ENCODE measurements around the gene KCNC2.

The KCNC2 gene

DNA sequence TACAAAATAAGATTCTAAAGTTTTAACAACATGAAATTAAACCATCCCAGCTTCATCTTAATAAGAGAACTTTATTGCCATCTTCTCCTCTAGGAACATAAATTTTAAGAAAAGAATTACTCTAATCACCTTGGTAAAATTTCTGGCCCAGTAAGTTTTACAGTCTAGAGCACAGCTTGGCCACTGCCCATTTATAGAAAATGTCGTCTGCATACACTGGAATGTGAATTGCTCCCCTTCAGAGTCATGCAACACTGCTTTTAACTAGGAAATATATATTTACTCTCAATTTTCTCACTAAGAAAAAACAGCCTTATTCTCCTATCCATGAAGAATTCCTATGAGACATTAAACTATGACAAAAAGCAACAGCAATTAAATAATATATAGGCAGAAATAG is 48.2 kb downstream of the KCNC2 start:
- no peak for DNase-seq (ENCODE audit: low read depth)

DNA sequence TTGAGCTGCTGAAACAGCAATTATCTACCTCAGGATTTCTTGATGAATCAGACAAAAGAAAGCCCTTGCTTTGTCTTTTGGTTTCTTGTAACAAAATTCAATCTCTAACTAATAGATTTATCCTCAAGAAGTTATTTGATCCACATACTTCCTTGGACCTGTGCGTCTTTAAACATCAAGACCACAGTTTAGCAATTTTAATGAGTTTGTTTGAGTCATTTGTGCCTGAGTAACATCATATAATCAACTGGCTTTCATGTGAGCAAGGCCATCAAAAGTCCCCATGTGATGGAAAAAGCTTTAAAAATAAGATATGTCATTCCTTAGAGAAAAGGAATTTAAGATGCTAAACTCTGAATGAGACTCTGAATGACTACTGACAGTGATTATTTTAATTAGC is 52.3 kb downstream of the KCNC2 start:
- no peak for DNase-seq (ENCODE audit: low read depth)

DNA sequence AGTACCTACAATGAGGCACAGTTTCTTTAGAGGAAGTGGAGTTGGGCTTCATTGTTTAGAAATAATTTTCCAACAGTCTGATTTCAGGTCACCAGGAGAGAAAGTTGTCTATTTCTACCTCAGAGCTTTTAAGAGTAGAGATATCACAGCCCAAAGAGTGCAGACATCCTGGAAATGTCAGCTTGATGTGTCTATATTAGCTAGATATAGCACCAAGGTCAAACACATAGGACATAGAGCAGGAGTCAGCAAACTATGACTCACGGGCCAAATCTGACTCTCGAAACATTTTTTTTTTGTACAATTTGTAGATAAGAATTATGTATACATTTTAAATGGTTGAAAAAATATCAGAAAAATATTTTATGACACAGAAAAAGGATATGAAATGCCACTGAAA is 53.7 kb downstream of the KCNC2 start:
- no peak for DNase-seq (ENCODE audit: low read depth)

DNA sequence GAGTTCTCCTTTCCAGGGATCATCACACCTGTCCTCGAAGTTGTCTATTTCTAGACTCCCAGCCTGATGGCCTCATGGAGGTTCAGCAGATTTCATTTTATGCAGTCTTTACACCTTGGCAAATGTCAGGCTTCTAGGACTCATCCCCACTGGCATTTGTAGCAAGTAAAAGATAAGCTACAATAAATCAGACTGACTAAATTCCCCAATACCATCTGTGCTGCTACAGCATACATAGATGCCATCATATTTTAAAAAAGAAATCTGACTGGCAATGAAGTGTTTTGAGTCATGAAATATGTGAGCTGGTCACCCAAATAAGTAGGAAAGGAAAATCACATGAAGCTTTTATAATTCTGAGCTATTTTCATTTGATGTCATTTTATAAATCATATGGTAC is 55.3 kb downstream of the KCNC2 start:
- no peak for DNase-seq (ENCODE audit: low read depth)

DNA sequence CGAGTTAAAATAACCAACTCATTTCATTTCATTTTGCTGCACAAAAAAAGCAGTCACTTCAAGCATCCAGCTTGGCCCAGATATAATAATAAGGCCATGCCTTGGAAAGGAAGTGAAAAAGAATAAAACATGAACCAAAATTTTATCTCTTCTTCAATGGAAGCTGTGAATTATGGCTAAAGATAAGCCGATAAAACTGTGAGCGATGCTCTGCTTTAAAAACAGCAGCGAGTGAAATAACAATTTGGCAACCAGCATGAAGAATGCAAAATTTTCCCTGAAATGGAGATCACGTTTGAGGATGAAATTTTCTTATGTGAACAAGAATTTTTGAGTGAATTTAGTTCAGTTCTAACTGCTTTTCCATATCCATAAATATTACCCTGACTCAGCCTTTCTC is 70.4 kb downstream of the KCNC2 start:
- no peak for DNase-seq (ENCODE audit: low read depth)

DNA sequence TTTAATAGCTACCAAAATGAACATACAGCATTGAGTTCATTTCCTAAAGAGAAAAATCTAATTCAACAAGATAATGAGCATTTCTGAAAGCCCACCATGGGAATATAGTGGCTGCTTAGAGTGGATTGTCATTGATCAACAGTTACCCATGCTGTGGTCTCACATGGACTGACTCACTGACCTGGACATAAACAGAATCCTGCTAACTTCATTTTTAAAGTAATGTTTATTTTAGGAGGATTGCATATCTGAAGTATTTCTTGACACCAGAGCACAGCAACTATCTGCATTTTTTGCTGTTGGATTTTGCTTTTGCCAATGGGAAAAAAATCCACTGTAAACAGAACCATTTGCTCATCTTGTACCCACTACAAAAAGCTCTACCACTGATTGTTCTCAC is 71.7 kb downstream of the KCNC2 start:
- no peak for DNase-seq (ENCODE audit: low read depth)

DNA sequence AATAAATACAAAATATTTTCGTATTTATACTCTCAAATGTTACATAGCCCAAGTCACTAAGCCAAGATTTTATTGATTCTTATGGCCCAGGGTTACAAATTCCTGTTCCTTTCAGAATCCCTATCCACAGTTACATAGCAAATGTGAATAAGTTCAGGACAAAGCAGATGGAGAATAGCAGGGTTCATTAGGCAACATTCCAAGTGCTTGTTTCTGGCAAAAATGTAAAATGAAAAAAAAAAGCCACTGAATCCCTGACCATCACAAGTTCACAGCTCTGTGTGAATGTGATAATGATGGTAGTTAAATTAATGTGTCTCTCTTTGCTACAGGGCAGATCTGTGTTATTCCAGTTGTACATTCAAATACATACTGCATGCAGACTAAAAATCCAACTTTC is 74.6 kb downstream of the KCNC2 start:
- no peak for DNase-seq (ENCODE audit: low read depth)

DNA sequence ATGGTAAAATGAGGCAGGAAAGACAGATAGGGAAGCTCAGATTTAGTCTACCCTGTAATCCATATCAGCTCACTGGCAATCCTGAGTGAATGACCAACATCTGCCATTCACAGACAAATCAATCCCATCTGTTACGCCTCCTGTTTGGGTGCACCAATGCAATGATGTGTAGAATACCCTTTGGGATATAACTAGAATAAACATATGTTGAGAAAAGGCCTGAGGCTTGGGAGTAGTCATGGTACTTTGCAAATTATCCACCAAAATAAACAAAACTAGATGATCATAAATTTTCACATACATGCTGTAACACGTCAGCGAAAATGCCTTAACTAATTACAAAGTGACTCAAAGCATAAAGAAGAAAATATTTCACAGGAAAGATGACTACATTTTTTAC is 78.8 kb downstream of the KCNC2 start:
- no peak for DNase-seq (ENCODE audit: low read depth)

DNA sequence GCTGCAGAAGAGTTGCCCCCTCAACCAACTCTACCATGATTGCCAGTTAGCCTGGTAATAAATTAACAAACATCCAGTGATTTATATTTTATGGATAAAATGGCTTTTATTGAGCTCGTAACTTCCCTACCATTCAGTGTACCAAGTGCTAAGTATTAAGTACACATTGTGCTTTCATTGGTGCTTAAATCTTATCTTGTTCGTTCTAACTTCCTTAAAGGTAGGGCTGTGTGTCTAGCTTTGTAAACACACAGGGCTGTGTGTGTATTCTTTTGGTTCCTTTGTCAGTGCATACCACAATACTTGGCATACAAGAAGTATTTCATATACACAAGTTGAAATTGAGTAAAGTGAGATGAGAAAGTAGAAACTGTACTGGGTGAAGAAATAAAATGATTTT is 80.4 kb downstream of the KCNC2 start:
- no peak for DNase-seq (ENCODE audit: low read depth)

DNA sequence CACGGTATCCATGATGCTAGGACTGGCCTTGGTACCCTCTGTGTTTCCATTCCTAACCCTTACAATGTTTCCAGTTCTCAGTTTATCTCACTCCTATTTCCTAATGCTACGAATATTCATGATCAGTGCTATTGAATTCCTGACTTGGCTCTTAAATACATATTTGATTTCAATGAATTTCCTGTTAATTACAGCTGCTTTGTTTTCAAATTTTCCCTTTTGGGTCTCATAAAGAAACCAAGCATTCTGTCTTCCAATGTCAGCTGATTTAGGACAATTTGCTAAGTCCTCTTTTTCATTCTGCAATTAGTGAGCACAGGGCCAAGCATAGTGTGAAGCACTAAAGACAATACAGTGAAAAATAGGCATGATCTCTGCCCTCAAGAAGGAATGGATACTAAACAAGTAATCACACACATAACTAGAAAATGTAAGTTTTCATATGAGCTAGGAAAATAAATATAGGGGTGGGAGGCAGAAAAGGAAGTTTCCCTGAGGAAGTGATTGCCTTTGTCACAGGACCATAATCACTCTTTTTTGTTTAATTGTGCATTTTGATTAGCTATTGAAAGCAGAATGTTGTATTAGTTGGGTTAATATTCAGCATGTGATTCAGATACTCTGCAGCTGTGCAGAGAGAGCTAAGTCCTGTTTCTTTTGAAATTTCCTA is 88.5 kb downstream of the KCNC2 start:
- no peak for DNase-seq (ENCODE audit: low read depth)

DNA sequence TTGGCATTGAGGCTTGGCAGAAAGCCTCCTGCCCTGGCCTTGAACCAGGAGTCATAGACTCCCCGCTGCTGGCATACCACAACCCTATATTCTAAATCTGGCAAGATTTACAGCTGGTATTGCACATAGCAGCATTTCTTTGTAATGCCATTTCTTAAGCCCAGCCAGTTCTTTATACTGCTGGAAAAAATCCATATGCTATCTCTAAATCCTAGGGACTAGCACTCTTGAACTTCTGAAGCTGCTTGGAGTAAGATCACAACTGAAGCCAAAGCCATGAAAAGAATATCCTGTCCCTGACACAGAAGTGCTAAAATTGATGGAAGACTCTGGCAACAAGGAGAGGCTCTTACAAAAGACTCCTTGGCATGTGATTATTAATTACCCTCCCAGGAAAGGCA is 89.3 kb downstream of the KCNC2 start:
- DNase-seq (ENCODE audit: low read depth): no peak

DNA sequence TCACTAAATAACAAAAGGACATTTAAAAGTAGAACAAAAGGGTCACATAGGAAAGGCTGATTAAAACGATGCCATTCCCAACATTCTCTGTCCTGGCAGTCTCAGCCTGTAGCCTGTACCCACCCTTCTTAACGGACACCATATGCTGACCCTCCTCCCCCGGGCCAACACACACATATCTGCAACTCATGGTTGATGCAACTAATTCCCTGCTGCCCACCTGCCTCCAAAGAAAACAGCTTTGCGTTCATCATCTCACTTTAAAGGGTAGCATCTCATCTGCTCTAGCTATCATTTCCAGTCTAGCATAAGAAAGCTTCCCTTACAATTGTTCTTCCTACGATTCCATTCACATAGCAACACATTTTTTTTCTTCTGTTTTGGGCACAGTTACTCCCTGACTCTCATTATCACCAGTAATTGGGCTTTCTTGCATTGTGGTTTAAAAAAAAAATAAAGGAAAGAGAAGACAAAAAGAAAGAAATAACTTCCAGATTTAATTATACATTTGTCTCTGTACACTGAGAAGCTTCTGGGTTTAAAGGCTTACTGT is 92.9 kb downstream of the KCNC2 start:
- no peak for DNase-seq (ENCODE audit: low read depth)

DNA sequence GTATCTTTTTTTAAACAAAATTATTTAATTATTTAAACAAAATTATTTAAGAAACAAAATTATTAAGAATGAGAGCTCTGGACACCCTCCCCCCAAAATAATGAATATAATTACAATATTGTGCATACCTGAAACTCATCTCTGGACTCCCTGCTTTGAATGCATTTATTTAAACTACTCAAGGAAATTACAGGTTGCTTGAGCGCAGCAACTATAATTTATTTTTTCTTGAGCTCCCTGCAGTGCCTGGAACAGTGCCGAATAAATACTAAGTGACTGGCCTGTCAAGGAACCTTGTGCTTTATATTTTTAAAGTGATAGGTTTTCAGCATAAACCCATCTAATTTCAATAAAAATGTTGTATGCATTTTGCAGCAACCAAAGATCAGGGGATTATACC is 93.9 kb downstream of the KCNC2 start:
- no peak for DNase-seq (ENCODE audit: low read depth)

DNA sequence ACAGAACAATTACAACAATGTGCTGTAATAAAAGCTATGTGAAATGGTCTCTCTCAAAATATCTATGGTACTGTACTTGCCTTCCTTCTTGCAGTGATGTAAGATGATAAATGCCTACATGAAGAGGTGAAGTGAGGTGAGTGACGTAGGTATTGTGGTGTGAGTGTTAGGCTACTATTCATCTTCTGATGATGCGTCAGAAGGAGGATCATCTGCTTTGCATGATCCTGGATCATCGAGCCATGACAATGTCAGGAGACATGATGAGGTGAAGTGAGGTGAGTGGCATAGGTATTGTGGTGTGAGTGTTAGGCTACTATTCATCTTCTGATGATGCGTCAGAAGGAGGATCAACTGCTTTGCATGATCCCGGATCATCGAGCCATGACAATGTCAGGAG is 105.8 kb downstream of the KCNC2 start:
- DNase-seq (ENCODE audit: low read depth): no peak

DNA sequence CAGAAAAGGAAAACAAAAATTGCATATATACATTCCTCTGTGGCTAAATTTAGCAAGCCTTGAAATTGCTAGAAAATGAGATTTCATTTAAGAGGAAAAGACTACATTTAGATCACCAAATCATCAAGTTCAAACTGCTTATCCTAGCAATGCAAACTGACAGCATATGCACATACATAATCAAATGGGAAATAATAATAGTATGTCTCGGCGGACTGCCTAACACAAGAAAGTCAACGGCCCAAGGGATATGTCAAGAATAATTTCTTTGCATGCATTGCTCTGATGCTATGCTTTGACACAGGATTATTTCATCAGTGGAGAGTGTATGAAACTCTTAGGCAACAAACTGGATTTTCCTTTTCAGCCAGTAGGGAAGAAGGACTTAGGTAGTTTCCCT is 107.9 kb downstream of the KCNC2 start:
- no peak for DNase-seq (ENCODE audit: low read depth)

DNA sequence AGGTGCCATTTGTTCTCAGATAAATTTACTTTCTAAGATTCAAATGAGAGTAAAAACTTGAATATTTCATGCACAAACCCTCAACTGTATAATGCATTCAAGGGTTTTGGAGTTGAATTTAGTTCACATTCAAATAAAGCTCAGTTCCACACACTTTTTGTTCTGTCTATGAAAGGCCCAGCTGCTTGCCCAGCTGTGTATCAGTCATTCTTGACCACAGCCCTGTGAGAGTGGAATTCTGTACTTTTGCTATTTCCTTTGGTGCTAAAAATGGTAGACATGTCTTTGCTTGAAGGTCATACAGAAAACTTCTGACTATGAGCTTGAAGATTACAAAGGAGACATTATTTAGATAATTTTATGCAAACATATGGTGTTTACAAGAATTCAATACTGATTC is 110.4 kb downstream of the KCNC2 start:
- DNase-seq (ENCODE audit: low read depth): no peak

DNA sequence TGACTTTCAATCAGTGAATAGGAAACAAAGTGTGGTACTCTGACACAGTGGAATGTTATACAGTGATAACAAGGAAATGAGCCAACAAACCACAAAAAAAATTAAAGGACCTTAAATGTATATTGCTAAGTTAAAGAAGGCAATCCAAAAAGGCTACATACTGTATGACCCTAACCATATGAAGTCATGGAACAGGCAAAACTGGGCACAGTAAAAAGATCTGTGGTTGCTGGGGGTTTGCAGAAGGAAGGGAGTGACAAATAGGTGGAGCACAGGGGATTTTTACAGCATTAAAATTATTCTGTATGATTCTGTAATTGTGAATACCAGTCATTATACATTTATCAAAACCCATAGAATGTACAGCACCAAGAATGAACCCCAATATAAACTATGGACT is 112.6 kb downstream of the KCNC2 start:
- DNase-seq (ENCODE audit: low read depth): no peak

DNA sequence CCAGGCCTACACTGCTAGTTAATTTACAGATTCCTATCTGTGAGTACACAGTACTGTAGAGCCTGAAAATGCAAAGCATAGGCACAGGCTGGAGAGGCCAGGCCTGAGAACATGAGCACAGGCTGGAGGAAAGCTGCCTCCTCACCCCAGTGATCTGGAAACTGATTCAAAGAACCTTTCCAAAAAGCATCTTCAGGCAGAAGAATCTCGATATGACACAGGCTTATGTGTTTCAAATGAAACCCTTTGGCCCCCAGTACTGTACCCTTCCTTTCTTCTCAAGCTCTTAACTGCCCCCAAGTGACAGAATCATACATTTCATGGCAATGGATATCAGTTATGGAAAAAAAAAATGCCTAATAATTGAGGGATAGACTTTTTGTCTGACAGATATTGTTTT is 122.0 kb downstream of the KCNC2 start:
- DNase-seq (ENCODE audit: low read depth): no peak

DNA sequence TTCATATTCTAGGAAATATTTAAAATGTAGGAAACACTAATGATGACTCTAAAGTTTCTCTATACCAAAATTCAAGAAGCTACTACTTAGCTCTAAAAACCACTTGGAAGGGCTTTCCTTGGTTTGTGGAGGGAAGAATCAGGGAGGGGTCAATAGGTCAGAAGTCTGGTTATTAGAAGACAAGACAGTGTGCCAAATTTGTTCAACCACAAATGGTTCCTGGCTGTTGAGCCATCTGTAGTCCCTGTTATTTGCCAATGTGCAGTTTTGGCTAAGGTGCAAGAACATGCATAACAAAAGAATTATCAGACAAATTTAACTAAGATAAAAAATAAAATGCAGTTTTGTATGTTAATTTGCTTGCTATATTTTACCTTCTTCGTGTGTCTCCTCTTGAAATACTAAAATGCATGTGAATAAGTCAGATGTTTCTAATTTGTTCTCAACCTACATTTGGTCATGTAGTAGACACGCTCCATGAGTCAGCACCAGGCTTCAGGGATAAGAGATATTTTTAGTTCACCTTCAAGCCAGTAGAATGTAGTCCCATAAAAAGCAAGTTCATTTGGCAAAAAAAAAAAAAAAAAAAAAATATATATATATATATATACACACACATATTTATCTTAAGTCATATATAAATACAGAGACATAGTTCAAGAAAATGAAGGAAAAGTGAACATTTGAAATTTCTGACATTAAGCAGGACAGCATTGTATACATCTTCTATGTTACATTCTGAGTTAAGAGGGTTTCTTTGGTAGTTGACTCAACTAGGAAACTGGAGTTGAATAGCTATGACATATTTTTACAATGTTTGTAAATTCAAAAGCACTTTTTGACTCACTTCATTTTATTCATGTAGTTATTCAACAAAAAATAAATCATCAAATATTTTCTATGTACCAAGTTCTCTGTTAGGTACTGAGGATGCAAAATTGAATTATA is 123.3 kb downstream of the KCNC2 start:
- no peak for DNase-seq (ENCODE audit: low read depth)

DNA sequence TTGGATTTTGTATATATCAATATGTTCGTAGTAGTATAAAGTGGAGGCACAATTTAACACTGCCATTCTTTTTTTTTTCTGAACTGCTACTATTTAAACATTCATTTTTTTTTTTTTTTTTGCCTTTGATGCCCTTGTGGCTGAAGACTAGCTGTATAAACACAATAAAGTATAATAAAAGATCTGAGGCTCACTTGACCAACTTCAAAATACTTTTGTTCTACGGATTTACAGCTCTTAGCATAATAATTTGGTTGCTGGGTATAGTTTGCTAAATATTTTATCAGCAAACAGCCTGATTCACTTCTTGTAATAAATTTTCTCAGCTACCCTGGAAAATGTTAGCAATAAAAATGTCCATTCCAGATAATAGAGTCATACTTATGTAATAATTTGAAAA is 128.3 kb downstream of the KCNC2 start:
- DNase-seq (ENCODE audit: low read depth): no peak

DNA sequence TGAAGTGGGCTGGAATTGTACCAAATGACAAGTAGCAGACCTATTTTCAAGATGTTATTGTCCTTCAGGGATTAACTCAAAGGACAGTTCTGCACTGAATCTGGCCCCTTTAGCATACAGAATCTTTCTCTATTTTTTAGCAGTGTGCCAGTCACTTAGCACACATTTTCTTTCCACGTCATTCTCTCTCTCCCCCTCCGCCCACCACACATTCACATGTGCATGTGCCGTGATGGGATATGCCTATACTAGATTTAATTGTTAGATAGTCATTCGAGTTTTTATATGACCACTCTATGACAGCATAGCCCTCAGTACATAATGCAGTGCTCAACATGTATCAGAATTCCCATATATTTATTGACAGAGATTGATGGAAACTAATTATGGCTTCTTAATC is 129.1 kb downstream of the KCNC2 start:
- no peak for DNase-seq (ENCODE audit: low read depth)

DNA sequence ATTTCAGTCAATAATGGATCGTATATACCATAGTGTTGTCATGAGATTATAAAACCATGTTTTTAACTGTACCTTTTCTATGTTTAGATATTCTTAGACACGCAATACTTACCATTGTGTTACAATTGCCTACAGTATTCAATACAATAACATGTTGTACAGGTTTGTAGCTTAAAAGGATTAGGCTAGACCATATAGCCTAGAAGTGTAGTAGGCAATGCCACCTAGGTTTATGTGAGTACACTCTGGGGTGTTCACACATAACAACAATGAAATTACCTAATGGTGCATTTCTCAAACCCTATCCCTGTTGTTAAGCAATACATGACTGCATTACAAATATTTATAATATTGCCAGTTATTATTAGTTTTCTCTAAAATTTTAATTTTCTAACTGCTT is 144.2 kb downstream of the KCNC2 start:
- DNase-seq (ENCODE audit: low read depth): no peak

DNA sequence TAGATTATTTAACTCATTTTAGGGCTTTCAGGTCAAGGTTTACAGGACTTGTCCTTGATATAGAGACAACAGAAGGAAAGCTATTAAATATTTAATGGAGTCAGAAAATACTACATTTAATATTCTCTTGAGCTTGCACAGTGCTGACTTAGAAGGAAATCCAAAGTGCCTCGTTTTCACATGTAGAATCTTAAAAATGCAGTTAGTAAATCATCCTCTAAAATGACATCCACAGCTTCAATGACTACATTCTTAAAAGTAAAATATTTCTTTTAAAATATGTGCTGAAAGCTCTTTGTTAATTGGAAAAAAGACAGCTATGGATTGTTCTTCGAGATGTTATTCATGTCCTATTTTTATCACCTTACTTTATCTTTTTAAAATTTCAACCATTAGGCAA is 146.9 kb downstream of the KCNC2 start:
- no peak for DNase-seq (ENCODE audit: low read depth)
